A549 (cell line): ENCODE data around the gene HNRNPH1.

Source experiments
- BHLHE40 ChIP-seq: IDR thresholded peaks from 2 replicates; pipeline ENCODE4 v1.6.1; 2012; ENCODE audit warnings: low read depth, low read length, inconsistent platforms
- EP300 ChIP-seq, 2 experiments: fragments of >200 bp; sonication (Bioruptor Twin); formaldehyde crosslinking; IDR thresholded peaks; 2 replicates in 1 of 2; 3 replicates in 1 of 2; pipeline ENCODE4 v1.6.1; 2016 to 2017
- NPAS2 ChIP-seq: fragments of 250-450 bp; sonication (Bioruptor Pico); IDR thresholded peaks from 2 replicates; pipeline ENCODE4 v1.8.0; 2022; ENCODE audit warnings: mild to moderate bottlenecking, moderate library complexity, borderline replicate concordance
- POLR2A ChIP-seq: IDR thresholded peaks from 2 replicates; pipeline ENCODE4 v1.6.1; 2012; ENCODE audit warnings: mild to moderate bottlenecking, low read length
- TF ChIP-seq, protein P1 (sequence below): fragments of >200 bp; sonication (Bioruptor Twin); formaldehyde crosslinking; IDR thresholded peaks from 3 replicates; pipeline ENCODE4 v1.5.1; 2016
- TF ChIP-seq, protein P2 (sequence below): fragments of 250-450 bp; sonication (Bioruptor Pico); IDR thresholded peaks from 2 replicates; pipeline ENCODE4 v1.5.0; 2021; ENCODE audit warnings: mild to moderate bottlenecking, moderate library complexity, borderline replicate concordance

DNA sequence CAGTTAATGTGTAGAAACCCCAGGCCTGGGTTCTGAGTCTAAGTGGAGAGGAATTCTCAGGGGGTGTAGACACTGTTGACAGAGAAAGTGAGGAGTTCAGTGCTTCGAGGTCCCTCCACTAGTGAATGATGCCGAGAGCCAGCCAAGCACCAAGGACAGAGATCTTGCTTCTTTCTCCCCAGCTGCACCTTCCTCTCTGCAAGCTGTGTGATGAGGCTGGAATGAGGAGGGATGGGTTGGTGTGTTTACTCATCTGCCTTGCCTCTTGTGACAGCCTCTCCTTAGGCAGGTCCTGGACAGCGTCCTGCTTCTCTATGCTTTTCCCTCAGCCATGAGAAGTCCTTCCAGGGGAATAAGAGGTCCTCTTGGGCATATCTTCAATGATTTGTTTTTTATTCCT lies 35.3 kb downstream of the HNRNPH1 start:
- TF ChIP-seq BHLHE40 (no peak), POLR2A (no peak), NPAS2 (CRISPR knock-in tag) (no peak), EP300 (IDR thresholded peaks at IDR 0.05) (no peak)
- TF ChIP-seq, protein P1, sequence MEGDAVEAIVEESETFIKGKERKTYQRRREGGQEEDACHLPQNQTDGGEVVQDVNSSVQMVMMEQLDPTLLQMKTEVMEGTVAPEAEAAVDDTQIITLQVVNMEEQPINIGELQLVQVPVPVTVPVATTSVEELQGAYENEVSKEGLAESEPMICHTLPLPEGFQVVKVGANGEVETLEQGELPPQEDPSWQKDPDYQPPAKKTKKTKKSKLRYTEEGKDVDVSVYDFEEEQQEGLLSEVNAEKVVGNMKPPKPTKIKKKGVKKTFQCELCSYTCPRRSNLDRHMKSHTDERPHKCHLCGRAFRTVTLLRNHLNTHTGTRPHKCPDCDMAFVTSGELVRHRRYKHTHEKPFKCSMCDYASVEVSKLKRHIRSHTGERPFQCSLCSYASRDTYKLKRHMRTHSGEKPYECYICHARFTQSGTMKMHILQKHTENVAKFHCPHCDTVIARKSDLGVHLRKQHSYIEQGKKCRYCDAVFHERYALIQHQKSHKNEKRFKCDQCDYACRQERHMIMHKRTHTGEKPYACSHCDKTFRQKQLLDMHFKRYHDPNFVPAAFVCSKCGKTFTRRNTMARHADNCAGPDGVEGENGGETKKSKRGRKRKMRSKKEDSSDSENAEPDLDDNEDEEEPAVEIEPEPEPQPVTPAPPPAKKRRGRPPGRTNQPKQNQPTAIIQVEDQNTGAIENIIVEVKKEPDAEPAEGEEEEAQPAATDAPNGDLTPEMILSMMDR = no peak
- TF ChIP-seq, protein P2, sequence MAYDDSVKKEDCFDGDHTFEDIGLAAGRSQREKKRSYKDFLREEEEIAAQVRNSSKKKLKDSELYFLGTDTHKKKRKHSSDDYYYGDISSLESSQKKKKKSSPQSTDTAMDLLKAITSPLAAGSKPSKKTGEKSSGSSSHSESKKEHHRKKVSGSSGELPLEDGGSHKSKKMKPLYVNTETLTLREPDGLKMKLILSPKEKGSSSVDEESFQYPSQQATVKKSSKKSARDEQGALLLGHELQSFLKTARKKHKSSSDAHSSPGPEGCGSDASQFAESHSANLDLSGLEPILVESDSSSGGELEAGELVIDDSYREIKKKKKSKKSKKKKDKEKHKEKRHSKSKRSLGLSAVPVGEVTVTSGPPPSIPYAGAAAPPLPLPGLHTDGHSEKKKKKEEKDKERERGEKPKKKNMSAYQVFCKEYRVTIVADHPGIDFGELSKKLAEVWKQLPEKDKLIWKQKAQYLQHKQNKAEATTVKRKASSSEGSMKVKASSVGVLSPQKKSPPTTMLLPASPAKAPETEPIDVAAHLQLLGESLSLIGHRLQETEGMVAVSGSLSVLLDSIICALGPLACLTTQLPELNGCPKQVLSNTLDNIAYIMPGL (CRISPR knock-in tag) = no peak
